HG03439 (cell line): Measurements from ENCODE around the gene SH3BGRL2.

Source experiments
- ATAC-seq: cut with Tn5 transposase; IDR thresholded peaks from one replicate; pipeline ENCODE4 v1.9.1; 2021; ENCODE audit warnings: mild to moderate bottlenecking, moderate library complexity; ENCODE audit not compliant: unreplicated experiment

The SH3BGRL2 gene

DNA sequence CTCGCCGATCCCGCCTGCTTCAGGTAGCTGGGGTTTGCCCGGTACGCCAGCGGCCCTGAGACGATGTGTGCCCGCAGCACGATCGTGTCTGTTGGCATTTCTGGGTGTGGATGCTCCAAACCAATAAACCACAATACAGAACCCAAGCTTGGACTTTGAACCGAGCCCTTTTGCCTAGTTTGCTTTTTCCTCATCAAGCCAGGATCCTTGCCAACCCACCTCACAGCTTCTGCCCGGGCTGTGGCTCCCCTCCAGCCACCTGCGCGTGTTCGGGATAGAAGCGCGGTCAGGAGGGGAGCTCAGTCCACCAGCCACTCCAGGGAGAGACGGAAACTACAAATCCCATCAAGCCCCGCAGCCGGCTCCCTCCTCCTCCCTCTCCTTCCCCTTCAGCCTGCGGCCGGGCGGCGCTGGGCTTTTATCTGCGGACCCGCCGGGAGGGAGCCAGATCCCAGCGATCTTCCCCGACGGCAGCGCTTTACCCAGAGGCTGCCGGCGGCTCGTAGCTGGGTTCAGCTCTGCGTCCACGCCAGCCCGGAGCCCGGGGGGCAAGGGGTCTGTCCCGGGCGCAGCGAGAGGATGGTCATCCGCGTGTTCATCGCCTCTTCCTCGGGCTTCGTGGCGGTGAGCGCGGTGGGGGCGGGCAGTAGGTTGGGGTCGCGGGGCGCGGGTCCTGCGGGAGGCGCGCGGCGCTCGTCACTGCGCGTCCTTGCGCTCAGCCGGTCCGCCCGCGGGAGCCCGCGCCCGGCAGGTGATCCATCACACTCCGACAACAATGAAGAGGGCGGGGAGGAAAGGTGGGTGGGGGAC, at the start of gene SH3BGRL2:
Gene SH3BGRL2 (plus strand): TSS at position 447 of the 810 bp plus-strand sequence. CDS start 133 bp downstream, at position 580.
- no peak for ATAC-seq

DNA sequence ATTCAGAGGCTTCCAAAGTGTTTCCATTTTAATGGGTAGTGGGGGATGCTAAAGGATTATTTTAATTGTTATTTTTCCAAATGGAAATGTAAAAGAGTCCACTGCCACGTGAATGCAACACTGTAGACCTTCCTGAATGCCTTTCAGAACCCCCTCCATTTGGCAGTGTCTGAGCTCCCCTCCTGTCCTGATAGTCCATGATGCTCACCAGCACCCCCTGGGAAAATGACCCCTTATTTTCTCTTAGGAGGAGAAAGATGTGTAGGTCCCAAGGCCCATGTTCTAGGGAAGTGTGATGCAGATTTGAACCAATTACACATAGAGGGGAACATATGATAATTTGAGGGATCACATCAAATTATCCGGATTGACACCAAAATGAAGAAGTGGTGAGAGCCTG, 46.8 kb upstream of the SH3BGRL2 start:
- no peak for ATAC-seq

DNA sequence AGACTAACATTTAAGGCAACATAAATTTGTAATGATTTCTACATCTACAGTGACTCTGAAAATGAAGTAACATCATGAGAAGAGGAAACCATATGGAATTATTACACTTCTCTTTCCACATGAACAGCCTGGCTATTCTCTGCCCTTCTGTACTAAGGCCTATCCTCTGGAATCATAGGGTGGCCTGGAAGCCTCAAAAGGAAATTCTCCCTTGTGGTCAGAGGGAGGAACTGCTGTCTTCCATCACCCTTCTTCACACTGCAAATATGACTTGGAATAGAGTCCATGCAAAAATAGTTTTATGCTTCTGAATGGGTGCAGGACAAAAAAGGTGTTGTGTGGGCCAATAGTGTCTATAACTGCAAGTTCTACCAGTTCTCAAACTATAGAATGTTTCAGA, 44.6 kb upstream of the SH3BGRL2 start:
- ATAC-seq, result no peak

- no peak for ATAC-seq
Measured at GRCh38 chr6:79589701-79590100, 41.4 kb upstream of the SH3BGRL2 start.

DNA sequence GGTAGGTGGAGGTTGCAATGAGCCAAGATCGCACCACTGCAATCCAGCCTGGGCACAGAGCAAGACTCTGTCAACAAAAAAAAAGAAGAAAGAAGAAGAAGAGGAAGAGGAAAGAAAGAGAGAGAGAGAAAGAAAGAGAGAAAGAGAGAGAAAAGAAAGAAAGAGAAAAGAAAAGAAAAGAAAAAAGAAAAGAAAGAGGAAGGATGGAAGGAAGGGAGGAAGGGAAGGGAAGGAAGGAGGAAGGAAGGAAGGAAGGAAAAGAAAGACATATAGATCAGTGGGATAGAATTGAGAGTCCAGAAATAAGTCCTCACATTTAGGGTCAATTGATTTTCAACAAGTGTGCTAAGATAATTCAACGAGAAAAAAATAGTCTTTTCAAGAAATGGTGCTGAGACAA, 34.0 kb upstream of the SH3BGRL2 start:
- no peak for ATAC-seq

DNA sequence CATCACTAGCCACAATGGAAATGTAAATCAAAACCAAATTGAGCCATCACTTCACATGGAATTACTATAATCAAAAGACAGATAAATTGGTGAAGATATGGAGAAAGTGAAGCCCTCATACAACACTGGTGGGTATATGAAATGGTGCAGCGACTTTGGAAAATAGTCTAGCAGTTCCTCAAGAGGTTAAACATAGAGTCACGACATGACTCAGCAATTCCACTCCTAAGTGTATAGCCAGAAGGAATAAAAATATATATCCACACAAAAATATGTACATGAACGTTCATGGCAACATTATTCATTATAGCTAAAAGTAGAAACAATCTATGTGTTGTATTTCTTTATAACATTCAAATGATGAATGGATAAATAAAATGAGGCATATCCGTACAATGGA, 33.1 kb upstream of the SH3BGRL2 start:
- no peak for ATAC-seq

DNA sequence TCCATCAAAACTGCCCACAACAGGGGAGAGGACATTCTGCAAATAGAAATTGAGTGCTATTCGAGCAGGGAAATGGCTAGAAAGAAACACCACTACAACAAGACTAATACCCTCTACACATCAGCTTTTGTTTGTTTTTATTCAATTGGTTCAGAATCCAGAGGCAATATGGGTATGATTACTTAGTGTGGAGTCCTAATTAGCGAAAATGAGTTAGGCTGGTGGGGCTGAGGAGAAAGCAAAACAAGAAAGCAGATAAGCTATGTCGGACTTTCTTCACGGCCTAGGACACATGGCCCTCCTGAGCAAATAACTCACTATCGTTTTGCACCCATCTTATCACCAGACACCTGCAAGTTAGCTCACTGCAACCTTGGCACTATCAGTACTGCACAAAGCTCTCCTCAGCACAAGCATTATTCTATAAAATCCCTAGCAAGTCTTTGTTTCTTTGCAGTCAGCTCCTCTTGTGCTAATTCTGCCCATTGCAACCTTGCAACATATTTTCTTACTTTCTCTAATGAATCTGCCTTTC, 31.3 kb upstream of the SH3BGRL2 start:
- ATAC-seq, result no peak

GRCh38 chr6:79600313-79600712, 30.8 kb upstream of the SH3BGRL2 start:
- no peak for ATAC-seq

GRCh38 chr6:79600812-79601609, 30.1 kb upstream of the SH3BGRL2 start:
- no peak for ATAC-seq

GRCh38 chr6:79602859-79603258, 28.3 kb upstream of the SH3BGRL2 start:
- ATAC-seq, result no peak

GRCh38 chr6:79604583-79605037, 26.5 kb upstream of the SH3BGRL2 start:
- no peak for ATAC-seq

DNA sequence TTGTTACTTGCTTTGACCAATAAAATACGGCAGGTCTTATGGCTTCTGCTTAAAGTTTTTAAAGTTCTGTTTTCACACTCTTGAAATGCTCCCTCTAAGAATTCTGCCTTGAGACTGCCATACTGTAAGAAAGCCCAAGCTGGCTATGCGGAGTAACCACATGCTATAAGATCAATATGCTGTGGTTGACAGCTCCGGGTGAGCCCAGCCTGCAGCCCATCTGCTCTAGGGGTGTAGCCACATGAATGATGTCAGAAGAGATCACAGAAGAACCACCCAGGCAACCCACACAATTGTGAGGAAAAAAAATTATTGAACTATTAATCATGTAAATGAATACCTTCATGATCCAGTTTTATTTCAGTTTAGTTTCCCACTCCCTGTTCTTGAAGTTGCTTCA, 26.1 kb upstream of the SH3BGRL2 start:
- no peak for ATAC-seq

DNA sequence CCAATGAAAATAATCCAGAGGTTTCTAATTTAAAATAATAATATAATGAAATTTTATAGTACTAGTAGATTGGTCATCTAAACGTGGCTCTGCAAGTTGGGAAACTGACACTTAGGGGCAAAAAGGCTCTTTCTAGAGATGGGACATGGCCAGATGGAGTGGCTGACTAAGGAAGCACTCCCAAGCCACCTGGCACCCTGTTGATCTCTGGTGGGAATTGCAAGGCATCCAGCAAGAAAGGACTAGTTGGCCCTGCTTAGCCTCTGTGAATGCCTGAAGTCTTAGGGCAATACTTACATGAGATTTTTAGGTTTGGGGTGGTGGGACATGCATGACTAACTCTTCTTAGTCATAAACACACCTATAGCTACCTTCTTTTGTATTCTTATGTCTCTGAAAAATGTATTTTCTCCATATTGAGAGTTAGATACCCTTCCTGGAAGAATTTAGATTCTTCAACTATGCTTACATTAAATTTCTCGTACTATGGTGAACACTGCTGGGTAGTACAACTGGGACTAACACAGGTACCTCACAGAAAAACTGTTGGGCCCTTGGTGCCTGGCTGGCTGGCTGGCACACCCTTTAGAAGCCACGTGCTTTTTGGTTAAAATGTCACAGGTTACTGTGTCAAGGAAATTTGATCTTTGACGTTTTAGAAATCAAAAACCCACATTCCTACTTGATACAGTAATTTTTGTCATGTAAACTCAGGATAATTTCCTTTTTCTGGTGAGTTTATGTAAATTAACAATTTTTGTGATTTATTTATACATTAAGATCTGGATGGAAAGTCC, 25.0 kb upstream of the SH3BGRL2 start:
- no peak for ATAC-seq

- ATAC-seq, result no peak
Measured at GRCh38 chr6:79607000-79607399, 24.1 kb upstream of the SH3BGRL2 start.

DNA sequence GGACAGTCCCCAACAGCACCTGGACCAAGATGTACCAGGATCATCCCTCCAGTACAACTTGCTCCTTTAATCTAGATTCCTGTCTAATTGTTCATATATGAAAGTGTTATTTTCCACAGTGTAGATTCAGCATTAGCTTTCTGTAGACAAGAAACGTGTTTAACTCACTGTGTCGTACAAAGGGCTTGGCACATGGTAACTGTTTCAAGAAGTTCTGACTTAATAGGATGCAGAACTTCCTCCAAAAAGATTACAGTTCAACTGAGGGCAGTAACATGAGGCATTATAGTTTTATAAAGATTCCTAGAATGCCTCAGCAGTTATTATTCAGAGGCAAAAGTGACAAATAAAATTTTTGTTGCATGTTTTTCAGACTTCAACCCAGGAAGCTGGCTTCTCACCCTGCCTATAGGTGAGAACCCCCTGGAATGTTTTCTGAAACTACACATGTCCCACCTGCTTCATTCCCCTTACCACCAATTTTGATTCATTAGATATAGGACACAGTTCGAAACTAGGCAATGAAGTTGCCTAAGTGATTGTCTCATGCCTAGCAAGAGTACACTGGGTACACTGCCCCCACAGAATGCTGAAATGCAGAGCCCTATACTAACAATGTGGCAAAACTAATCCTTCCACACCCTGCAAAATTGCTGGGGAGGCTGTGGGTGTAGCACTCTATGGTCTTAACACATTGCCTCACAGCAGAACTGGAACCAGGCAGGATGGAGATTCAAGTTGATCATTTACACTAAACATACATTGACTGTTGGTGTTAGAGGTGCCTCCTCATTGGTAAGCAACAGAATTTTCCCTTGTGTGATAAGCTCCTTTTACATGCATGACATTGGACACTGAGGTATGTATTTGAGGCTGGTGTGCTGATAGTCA, 22.6 kb upstream of the SH3BGRL2 start:
- ATAC-seq, result no peak

- ATAC-seq, result no peak
Measured at GRCh38 chr6:79609225-79609595, 21.9 kb upstream of the SH3BGRL2 start.

- ATAC-seq, result no peak
Measured at GRCh38 chr6:79610306-79611009, 20.7 kb upstream of the SH3BGRL2 start.

GRCh38 chr6:79612457-79612856, 18.7 kb upstream of the SH3BGRL2 start:
- ATAC-seq, result no peak

DNA sequence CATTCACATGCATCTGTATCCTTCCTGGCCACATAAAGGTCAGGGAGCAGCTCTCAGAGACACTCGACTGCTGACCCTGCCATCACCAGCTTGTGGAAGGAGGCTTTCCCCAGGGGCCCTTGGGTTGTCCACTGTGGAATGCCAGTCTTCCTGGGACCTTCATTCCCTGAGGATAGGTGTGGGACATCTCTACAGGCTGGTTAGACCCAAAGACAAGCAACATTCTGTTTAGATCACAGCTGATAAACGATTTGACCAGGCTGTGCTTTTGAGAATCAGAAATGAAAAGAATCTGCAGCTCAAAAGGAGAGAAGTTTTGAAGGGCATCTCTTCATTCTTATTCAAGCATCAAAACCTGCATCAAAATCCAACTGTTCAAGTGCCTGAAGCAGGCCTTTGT, 18.2 kb upstream of the SH3BGRL2 start:
- no peak for ATAC-seq
